ENCODE results near the gene SLAIN1. TPM values are rescaled to one million over a fixed set of nuclear protein-coding genes. Genes with fewer than 3 reads are reported as not detected.

Gene SLAIN1
- total RNA-seq, 1 donor from 2014 or later: 16.4 TPM

DNA sequence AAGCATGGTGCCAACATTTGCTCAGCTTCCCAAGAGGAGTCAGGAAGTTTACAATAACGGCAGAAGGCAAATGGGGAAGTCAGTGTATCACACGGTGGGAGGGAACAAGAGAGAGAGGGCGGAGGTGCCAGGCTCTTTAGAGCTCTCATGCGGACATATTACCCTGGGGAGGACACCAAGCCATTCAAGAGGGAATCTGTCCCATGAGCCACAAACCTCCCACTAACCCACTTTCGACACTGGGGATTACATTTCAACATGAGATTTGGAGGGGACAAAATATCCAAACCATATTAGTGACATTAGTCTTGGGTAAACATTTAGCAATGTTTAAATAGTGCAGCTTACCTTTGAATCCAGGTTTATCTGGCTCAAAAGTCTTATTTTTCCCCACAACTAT lies 69.9 kb downstream of the SLAIN1 start:
- H3K36me3 ChIP-seq: no peaks in the 10 kb centered on the region
- intact Hi-C loops (cut with DNase I): no loop called here
- no peak overlapping the region for H3K4me3 ChIP-seq
- DNase-seq (no peak), ATAC-seq (peak; percentile 74 to 79)
- H3K9me3 ChIP-seq: no peaks in the 10 kb centered on the region
- TF ChIP-seq, protein P1, sequence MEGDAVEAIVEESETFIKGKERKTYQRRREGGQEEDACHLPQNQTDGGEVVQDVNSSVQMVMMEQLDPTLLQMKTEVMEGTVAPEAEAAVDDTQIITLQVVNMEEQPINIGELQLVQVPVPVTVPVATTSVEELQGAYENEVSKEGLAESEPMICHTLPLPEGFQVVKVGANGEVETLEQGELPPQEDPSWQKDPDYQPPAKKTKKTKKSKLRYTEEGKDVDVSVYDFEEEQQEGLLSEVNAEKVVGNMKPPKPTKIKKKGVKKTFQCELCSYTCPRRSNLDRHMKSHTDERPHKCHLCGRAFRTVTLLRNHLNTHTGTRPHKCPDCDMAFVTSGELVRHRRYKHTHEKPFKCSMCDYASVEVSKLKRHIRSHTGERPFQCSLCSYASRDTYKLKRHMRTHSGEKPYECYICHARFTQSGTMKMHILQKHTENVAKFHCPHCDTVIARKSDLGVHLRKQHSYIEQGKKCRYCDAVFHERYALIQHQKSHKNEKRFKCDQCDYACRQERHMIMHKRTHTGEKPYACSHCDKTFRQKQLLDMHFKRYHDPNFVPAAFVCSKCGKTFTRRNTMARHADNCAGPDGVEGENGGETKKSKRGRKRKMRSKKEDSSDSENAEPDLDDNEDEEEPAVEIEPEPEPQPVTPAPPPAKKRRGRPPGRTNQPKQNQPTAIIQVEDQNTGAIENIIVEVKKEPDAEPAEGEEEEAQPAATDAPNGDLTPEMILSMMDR (IDR thresholded peaks at IDR 0.05): no peak
- no peaks in the 10 kb centered on the region for H3K4me1 ChIP-seq
- H3K27me3 ChIP-seq (ENCODE audit: low read depth): no peaks in the 10 kb centered on the region
- H3K27ac ChIP-seq: no peak overlapping the region

DNA sequence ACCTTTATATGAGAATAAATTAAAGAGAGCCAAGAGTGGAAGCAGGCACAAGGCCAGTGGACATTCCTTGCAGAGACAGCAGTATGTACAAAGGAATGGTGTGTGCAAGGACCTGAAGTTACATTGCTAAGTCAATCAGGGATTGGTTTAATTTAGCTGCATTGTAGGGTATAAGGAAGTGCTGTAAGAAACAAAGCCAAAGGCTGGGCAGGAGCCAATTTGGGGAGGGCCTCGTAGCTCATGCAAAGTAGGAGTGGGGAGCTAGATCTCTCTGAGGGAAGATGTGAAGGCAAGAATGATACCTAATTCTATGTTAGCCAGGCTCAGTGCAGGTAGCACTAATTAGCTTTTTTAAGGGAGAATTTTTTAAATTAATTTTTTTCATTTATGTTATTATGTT lies 76.7 kb downstream of the SLAIN1 start:
- ATAC-seq: no peak
- TF ChIP-seq, protein P1 (IDR thresholded peaks at IDR 0.05): no peak
- H3K27ac ChIP-seq: no peak overlapping the region
- no peaks in the 10 kb centered on the region for H3K36me3 ChIP-seq
- no peaks in the 10 kb centered on the region for H3K4me1 ChIP-seq
- no peak overlapping the region for H3K4me3 ChIP-seq
- H3K27me3 ChIP-seq (ENCODE audit: low read depth): no peaks in the 10 kb centered on the region
- intact Hi-C loops (cut with DNase I): no loop called here
- no peaks in the 10 kb centered on the region for H3K9me3 ChIP-seq
- no peak for DNase-seq

DNA sequence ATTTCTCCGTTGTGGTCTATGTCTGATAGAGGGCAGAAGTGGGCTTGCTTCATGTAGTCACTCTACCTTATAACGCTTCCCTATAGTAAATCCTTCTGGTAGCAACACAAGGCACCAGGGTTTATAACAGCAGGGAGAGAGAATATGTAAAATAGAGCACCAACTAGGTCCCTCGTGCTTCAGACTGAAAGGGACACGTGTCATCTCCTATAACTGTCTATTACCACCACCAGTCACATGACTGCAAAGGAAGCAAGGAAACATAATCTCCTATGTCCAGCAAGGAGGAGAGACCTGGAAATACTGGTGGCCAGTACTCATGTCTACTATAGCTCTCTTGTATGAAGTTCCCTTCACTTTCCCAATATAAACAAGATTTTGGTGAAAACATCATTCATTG lies 79.2 kb downstream of the SLAIN1 start:
- intact Hi-C loops (cut with DNase I): loop anchor here (5.0 kb wide), 1 partner anchor 346 kb away; no protein-coding TSS in a partner anchor

DNA sequence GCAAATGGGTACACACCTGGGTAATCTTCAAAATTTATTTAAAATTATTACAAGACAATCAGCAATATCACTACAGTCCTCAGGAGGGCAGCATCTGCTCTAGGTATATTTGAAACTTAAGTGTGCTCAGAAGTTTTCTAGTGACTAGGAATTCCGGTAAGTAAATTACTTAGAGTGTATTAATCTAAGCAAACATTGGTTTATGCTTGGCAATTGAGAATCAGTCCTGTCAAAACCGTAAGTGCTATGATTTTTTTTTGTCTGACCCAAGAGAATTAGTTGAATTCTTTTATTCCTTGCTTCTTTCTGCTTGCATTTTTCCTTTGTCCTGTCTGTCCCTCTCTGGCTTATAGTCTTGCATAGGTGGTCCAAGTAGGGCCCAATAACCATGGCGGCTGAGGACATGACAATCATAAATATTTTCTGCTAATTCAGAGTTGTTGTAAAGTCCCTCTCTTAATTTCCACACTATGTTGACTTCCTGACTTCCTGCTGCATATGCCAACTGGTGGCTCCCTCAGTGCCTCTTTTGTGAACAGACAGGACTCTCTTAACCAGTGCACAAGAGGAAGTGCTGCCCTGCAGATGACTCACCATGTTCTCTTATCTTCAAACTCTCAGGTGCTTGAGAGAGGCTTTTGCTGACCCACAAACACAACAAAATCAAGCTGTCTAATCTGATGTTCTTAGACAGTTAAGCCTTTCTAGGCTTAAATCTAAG lies 82.2 kb downstream of the SLAIN1 start:
- intact Hi-C loops (cut with DNase I): loop anchor here (5.0 kb wide), 1 partner anchor 343 kb away; no protein-coding TSS in a partner anchor
- H3K9me3 ChIP-seq: no peaks in the 10 kb centered on the region
- peaks cover 9% of the 10 kb centered on the region for H3K4me1 ChIP-seq
- H3K27me3 ChIP-seq (ENCODE audit: low read depth): no peaks in the 10 kb centered on the region
- TF ChIP-seq, protein P1 (IDR thresholded peaks at IDR 0.05): peak; percentile 73
- DNase-seq (peak; percentile 43), ATAC-seq (peak; percentile 88 to 94)
- H3K27ac ChIP-seq: peak overlapping the region; percentile 14
- H3K36me3 ChIP-seq: no peaks in the 10 kb centered on the region
- no peak overlapping the region for H3K4me3 ChIP-seq

More for the DNA sequence above, 79.2 kb downstream of the SLAIN1 start:
- ATAC-seq (no peak), DNase-seq (no peak)
- H3K36me3 ChIP-seq: no peaks in the 10 kb centered on the region
- no peak overlapping the region for H3K27ac ChIP-seq
- no peaks in the 10 kb centered on the region for H3K9me3 ChIP-seq
- H3K4me1 ChIP-seq: peaks cover 9% of the 10 kb centered on the region
- TF ChIP-seq, protein P1 (IDR thresholded peaks at IDR 0.05): no peak
- H3K27me3 ChIP-seq (ENCODE audit: low read depth): no peaks in the 10 kb centered on the region
- no peak overlapping the region for H3K4me3 ChIP-seq

DNA sequence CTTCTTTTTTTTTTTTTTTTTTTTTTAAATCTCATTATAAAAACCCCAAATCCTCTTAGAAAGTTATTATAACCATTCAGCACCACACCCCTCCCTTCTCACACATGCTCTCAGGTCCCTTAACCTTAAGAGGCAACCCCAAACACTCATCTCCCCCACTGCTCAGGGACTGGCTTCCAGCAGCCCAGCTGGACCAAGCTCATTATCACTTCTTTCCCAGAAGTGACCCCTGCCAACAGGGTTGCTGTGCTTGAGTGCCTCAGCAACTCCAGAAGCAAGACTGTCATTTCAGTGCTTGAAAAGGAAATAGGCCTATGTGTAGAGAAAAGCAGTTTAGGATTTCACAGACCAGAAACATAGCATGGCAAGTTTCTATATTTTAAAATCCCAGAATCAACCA lies 84.3 kb downstream of the SLAIN1 start:
- no peaks in the 10 kb centered on the region for H3K36me3 ChIP-seq
- ATAC-seq: no peak
- TF ChIP-seq, protein P1 (IDR thresholded peaks at IDR 0.05): no peak
- DNase-seq: no peak
- no peaks in the 10 kb centered on the region for H3K9me3 ChIP-seq
- intact Hi-C loops (cut with DNase I): no loop called here
- H3K4me3 ChIP-seq: no peak overlapping the region
- no peaks in the 10 kb centered on the region for H3K27me3 ChIP-seq (ENCODE audit: low read depth)
- H3K4me1 ChIP-seq: peaks cover 9% of the 10 kb centered on the region
- H3K27ac ChIP-seq: no peak overlapping the region
